Activated CD8-positive, alpha-beta memory T cell treated with anti-CD3 and anti-CD28 coated beads for 24 hours (primary cell): ENCODE measurements around the gene SFSWAP.

Source experiments
- DNase-seq: peaks from one replicate; pipeline ENCODE4 v3.0.0-alpha.2; 2020

The SFSWAP gene

DNA sequence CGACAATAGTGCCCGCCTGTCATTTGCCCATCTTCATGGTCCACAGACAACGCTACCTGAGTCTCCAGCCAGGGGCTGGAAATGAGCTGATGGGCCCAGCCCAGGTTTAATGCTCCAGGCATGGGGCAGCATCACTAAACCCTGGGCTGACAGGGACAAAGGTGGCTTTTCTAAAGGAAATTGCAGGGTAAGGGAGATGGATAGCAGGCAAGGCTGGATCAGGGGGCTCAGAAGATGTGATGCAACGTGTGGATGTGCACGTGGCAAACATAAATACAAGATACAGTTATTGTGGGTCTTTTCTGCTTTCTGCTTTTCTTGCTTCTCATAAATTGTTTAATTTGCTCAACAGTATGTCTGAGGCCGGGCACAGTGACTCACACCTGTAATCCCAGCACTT, 113.6 kb downstream of the SFSWAP start:
- DNase-seq = no peak

DNA sequence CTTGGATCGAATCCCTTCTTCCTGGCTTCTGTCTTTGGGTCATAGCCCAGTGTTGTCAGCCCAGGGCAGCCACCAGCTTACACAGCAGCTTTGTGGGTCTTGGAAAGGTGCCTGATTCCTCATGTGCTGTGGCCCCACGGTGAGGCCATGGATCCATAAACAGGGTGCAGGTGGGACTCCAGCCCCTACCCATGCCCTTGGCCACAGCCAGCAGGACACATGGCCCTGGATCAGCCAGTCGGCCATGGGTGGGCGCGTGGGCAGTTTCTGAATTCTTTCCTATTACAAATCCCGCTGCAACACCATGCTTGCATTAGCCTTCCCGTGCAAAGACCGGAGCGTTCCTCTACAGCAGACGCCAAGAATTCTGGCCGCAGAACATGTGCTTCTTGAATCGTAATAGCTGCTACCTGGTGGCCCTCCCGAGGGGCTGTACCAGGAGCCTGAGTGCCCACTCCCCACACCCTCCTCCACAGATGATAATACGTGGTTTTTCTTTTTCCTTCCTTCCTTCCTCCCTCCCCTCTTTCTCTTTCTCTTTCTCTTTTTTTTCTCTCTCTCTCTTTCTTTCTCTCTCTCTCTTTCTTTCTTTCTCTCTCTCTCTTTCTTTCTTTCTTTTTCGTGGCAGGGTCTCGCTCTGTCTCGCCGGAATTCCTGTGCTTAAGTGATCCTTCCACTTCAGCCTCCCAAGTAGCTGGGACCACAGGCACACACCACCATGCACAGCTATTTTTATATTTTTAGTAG, 114.4 kb downstream of the SFSWAP start:
- DNase-seq = no peak

DNA sequence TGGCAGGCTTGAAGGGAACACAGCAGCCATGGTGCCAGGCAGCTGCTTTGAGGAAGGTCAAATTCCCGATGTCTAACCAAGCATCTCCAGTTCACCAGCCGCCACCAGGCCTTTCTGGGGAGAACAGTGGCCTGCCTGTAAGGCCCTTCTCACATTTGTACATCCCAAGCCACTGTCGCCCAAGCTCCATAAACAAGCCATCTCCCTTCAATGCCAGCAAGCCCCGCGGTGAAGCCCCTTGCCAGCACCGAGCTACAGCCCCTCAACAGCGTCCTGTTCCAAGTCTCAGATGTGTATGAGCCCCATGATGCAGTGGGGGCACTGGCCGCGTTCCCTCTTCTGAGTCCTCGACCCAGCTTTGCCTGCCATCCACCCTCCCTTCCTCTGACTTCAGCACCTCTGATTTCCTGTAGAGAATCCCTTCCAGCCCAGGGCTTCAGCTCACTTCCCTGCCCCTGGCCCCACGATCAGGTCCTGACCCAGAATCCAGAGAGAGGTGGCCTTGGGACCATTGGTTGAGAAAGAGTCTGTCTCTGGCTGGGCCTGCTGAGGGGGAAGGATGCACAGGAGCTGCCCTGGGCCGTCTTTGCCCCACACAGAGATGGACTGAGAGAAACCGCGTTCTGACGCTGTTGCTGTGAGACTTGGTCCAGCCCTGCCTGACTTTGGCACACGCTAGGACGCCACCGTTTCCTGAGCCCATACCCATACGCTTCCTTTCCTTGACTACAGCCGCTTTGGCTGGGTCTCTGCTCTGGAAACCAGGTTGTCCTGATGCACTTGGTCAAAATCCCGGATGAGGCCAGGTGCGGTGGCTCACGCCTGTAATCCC, 115.4 kb downstream of the SFSWAP start:
- no peak for DNase-seq

DNA sequence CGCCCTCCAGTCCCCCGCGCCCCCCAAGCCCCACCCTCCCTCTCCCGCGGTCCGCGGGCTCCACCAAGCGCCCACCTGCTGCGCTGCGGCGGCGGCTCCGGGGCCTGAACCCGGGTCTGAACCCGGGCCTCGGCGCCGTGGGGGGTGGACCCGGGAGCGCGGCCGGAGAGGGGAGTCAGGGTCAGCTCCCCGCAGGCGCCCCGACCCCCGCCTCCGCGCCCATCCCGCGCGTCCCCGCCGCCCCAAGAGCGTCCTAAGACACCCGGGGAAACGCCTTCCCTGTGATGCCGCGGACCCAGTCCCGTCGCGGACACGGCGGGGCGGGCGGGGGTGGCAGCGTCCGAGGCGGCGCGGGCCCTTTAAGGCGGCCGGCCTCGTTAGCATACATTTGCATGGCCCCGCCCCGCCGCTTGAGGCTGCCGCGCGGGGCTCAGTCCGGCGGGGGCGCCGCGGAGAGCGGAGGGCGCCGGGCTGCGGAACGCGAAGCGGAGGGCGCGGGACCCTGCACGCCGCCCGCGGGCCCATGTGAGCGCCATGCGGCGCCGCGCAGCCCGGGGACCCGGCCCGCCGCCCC, 117.2 kb downstream of the SFSWAP start, which contains the start of gene MMP17:
TSS of gene MMP17 (plus strand) at position 433 of the 574 bp plus-strand sequence. CDS start at position 535, 102 bp downstream.
- no peak for DNase-seq

DNA sequence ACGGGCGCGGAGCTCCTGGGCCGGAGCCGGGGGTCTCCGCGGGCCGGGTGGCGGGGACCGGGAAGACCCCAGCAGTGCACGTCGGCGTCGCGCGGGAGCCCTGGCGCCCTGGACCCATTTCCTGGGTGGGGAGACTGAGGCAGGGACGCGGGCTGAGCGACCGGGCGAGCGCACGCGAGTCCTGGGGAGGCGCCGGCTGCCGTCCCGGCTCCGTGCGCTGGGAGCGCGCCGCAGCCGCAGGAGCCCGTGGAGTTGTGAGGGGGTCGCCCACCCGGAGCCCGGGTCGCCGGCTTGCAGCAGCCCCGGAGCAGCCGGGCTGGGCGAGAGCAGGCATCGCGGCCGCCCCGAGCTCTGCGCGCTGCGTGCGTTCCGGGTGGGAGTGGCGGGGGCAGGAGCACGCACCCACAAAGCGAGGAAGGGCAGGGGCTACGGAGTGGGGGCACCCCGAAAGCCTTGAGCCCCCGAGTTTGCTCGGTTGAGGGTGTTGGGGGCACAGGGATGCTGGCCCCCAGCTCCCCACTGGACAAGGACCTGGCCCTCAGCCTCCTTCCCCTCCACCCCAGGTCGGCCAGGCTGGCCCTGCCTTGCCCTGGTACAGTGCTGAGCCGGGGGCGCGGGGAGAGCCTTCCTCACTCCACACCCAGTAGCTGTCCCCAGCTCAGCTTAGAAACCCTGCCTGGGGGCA, 117.9 kb downstream of the SFSWAP start:
- peak; percentile 68 for DNase-seq

DNA sequence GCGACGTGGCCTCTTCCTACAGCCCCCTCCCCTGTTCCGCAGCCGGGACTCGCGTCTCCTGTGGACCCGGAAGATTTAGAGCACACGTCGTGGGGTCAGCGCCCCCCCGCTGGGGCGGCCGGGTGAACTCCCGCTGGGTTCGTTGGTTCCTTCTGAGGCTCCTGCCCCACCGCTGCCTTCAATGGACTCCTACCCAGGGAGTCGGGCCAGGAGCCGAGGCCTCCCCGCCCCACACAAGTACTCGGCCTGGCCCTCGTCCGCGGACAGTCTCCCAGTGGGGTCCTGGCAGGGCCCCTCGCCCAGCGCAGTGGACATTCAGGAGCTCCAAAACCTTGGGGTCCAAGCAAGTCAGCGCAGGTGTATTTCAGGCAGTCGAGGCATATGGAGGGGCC, 118.5 kb downstream of the SFSWAP start:
- DNase-seq = peak; percentile 67

DNA sequence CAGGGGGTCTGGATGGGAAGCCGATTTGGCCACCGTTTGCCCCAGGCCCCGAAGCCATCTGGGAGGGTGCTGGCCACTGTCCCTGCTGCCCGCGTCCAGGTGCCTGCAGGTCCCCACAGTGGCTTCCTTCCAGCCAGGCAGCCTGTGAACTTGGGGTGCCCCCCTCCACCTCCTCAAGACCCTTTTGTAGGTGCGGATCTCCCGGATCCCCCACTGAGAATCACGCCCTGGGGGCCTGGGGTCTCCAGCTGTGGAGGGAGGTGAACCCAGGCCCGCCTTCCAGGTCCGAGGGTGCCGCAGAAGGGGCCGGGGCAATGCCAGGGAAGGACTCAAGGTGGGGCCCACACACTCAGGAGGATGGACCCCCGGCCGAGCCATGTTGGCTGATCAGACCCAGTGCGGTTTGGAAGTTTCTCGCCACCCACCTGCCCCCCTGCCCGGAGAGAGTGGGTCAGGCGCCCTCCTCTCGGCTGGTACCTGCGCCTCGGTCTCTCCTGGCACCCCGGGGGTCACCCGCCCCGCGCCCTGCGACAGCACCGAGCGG, 119.0 kb downstream of the SFSWAP start:
- DNase-seq = no peak

DNA sequence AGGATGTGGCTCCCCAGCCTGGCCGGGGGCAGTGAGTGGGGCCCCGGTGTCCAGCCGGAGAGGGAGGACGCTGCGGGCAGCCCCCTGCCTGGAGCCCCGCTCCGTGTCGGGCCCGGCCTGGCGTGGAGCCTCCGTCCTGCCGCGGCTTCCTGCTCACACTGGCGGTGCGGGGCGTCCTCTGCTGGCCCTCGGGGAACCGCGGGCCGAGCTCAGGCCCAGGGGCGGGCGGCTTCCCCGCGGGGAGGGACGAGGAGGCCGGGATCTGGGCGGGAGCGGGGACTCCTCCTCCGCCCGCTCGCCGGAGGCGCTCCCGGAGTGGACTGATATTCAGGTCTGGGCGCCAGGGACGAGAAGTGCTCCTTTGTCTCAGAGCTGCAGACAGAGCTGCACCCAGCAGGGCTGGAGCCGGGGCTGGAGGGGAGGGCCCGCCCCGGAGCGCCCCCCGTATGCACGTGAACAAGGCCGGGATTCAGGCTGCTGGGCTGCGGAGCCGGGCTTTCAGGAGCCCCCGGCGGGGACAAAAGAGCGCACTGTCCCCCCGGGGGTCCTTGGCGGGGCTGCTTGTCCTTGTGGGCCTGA, 119.5 kb downstream of the SFSWAP start:
- peak; percentile 74 for DNase-seq

DNA sequence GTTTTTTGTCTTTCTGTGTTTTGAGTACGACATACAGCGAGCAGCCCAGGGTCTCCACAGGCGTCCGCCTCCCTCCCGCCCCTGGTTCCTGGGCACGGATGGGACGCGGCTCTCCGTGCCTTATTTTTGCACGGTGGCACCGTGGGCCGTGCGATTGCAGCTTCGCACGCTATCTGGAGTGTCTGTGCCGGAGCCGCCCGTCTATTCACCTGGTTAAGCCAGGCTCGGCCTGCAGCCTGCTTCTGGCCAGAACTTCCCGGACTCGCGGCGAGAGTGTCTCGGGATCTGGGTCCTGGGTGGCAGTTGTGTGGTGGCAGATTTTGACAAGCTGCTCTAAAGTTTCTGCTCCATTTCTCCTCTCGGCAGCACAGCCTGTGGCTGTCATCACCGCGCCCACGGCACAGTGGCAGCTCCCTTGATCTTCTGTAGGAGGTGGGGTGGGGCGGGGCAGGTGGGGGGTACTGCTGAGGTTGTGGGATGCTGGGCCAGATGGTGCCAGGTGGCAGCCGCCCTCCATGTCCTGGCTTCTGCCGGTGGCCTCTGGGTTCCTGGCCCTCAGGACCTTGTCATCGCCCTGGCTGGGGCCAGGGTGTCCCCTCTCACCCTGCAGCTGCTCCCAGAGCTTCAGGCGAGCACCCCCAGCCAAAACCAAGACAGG, 120.2 kb downstream of the SFSWAP start:
- DNase-seq = peak; percentile 72

DNA sequence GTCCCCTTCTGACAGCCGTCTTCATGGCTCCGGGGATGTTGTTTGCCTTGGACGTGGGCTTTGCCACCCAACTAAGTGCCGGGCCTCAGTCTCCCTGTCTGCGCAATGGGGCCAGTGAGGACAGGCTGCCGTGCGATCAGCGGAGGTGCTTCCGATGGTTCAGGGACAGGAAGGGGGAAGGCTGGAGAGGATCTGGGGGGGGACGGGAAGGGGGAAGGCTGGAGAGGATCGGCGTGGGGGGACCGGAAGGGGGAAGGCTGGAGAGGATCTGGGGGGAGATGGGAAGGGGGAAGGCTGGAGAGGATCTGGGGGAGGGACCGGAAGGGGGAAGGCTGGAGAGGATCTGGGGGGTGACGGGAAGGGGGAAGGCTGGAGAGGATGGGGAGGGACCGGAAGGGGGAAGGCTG, 120.7 kb downstream of the SFSWAP start:
- DNase-seq = no peak

DNA sequence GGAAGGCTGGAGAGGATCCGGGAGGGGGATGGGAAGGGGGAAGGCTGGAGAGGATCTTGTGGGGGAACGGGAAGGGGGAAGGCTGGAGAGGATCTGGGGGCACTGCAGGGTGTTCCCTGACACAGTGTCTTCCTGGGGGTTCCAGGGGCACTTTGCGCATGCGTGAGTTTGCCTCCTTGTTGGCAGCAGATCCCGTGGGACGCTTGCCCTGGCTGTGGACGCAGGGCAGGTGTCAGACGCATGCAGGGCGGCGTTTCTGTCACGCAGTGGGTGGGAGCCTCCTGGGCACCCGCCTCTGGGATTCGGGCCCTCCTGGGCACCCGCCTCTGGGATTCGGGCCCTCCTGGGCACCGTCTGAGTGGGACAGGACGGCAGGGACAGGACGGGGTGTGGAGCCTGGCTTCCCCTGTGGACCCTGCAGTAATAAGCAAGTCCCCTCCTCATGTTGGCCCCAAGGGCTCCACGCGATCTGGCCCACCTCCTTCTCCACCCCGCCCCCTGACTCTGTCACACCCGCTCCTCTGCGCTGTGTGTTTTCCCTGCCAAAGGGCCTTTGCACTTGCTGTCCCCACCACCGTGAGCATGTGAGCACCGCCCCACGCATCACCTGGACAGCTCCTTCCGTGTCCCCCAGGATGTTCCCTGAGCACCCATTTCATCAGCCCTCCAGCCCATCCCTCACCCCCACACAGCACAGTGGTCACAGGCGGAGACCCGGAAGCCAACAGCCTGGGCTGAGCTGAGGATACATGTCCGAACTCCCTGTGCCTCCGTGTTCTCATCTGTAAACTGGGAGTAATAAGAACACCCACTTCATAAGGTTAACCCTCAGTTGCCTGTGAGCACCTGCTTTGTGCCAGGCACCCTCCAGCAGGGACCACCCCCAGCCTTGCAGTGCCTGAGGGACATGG, 121.7 kb downstream of the SFSWAP start:
- DNase-seq = no peak

DNA sequence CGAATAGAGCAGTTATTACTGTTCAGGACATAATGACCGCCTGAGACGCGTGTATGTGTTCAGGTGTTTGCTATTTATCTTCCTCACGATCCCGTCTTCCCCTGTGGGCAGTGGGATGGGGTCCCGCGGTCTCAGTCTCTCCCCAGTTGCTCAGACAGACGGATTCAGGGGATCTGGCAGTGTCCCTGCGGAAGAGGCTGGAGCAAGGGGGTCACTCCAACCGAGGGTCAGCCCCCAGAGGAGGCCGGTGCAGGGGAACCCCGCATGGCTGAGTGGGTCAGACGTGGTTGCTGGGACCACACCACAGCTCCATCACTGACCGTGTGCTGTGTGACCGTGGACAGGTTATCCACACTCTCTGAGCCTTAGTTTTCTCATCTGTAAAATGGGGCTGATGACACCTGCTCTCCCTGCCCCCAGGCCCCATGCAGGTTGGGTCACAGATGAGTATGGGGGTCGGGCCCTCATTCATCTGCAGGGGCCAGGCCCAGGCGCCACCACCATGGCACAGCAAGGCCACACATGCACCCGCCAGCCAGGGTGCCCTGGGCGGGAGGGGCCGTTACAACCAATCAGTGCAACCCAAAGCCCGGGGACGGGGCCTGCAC, 122.5 kb downstream of the SFSWAP start:
- no peak for DNase-seq

DNA sequence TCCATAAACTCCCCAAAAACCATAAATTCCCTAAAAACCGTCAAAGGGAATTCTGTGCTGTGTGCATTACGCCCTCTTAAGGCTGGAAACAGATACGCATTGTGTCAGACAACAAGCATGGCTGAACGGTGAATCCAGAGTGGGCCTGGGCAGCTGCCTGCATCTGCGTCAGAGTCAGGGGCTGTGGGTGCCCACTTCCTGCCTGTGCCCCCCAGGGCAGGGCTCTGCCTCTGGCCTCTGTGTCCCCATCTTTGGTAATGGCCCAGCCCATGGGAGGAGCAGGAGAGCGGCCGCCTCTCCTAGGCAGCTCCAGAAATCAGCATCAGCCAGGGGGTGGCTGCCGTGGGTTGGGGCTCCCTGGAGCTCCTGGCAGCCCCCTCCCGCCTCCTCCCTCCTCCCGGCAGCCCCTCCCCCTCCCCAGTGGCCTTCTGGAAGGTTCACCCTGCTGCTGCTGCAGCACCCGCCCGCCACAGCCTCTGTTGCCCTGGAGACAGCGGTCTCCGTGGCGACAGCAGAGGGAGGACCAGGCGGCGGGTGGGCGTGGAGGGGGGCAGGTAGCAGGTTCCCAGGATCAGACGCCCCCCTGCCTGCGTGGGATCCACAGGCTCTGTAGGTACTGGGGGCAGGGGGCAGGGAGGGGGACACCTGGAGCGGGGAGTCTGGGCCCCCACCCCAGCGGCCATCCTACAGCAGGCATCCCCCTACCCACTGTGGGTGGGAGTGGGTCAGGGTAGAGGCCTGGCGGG, 123.2 kb downstream of the SFSWAP start:
- DNase-seq = no peak

DNA sequence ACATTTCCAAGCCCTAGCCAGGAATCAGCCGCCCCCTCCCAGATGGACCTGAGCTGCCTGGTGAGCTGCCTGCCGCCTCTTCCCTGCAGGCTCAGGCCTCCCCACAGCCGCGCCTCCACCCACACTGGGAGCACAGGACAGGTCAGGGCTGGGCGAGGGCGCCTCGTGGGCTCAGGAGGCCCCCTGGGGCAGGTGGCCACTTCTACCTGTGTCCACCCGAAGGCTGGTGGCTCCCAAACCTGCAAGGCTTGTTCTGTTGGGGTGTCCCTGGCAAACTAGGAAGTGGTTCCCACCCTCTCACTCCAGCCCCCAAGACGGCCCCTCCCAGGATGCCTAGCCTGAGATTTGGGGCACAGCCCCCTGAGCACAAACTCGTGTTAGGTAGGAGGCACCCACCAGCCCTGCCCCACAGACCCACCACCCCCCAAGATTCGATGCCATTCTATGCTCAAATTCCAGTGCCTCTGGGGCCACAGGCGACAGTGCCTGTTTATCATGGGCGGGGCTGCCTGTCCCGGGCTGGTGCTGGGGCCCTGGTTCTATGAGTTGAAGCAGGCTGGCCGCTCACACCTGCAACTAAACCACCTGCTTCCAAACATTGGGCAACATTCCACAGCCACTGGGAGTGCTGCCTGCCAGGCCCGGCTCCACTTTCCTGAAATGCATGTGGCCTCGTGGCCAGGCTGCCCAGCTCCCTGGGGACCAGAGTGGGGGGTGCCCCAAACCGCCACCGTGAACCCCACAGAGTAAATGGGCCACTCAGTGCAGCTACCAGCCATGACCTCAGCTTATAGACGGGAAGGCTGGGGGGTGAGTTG, 124.1 kb downstream of the SFSWAP start:
- DNase-seq = no peak

DNA sequence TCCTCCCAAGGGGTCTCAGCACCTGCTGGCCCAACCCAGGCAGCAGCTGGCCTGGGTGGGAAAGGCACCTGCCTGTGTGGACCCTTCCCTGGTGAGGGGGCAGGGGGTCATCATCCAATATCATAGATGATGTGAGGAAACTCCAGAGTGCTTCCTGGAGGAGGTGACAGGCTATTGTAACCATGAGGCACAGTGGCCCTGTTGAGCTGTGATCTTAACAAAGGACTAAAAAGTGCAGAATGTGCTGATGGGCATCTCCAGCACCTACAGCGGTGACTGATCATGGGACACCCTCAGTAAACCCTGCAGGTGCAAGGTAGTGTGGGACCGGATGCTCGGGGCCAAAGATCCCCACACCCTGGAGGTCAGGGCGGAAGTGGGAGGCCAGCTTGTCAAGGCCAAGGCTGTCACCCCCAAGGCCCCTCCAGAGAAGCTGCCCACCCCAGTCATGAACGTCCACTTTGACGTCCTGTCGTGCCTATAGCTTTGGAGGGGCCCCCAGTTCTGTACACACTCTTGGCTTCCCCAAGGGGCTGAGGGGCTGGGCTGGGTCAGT, 124.8 kb downstream of the SFSWAP start:
- DNase-seq = no peak

DNA sequence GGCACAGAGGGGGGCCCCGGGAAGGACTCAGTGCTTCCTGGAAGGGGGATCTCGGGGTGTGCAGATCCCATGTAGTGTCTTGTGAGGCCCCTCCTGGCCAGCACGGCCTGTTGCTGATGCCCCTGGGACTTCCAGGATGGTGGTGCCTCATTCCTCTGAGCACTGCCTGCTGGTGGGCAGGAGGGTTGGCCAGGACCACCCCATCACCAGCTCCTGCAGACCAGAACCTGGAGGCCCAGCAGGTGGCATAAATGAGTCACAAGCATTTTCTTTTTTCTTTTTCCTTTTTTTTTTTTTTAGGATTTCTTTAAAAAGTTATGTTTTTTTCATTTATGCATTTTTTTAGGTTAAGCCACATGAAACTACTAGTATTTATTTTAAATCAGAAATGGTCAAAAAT, 125.3 kb downstream of the SFSWAP start:
- no peak for DNase-seq

DNA sequence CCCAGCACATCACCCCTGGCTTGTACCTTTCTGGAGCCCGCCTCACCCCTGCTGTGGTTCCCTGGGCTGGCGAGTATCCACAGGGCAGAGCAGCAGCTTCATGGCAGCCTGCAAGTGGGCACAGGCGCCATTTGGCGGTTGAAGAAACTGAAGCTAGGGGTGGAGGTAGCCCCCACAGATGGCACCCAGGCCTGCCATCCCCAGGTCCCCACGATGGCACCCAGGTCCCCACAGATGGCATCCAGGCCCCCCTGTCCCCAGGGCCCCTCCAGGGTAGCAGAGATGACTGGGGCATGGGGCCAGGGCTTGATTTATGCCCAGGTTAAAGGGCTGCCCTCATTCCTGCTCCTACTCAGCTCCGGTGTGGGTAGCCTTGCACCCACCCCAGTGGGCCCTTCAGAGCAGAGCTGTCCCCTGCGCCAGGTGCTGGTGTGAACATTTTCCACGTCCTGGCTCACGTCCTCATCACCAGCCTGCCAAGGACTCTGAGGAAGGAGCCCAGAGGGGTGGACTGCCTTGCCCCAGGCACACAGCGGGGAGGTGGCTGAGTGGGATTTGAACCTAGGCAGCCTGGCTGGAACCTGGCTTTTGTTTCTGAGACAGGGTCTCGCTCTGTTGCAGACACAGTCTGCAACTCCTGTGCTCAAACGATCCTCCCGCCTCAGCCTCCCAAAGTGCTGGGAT, 126.0 kb downstream of the SFSWAP start:
- DNase-seq = no peak
